ENCODE data around the gene CRYGB.
A peak's percentile ranks its signal among the peaks of the same experiment; 100 is the strongest.

The CRYGB gene, protein sequence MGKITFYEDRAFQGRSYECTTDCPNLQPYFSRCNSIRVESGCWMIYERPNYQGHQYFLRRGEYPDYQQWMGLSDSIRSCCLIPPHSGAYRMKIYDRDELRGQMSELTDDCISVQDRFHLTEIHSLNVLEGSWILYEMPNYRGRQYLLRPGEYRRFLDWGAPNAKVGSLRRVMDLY

DNA sequence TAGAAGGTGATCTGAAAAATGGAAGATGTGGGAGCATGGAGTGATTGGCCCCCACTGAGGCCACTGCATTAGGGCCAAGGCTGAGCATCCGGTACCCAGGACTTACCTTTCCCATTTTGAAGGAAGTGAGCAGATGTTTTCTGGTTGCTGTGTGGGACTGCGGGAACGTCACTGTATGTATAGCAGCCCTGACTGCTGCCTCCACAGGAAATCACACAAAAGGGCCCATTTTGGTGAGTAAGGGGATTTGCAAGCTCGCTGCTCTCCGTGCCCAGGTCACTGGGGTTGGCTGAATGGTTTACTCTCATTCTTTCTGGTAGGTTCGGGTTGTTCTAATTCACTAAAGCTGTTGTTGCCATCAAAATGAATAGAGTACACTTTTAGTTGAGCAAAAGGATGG, at the start of gene CRYGB:
Gene CRYGB, minus strand, starts transcription at position 153 of the 400 bp plus-strand sequence. Its CDS starts 38 bp downstream, at position 115.
- DNase-seq: no peak

DNA sequence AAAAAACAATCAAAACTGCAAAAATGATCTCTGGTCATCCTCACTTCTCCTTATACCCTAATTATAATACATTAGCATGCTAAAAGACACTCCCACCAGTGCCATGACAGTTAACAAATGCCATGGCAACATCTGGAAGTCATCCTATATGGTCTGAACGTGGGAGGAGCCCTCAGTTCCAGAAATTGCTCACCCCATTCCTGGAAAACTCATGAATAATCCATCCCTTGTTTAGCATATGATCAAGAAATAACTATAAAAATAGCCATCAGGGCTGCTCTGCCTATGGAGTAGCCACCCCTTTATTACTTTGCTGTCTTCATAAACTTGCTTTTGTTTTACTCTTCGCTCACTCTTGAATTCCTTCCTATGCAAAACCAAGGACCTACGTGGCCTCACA, 49.6 kb upstream of the CRYGB start:
- no peak for DNase-seq

DNA sequence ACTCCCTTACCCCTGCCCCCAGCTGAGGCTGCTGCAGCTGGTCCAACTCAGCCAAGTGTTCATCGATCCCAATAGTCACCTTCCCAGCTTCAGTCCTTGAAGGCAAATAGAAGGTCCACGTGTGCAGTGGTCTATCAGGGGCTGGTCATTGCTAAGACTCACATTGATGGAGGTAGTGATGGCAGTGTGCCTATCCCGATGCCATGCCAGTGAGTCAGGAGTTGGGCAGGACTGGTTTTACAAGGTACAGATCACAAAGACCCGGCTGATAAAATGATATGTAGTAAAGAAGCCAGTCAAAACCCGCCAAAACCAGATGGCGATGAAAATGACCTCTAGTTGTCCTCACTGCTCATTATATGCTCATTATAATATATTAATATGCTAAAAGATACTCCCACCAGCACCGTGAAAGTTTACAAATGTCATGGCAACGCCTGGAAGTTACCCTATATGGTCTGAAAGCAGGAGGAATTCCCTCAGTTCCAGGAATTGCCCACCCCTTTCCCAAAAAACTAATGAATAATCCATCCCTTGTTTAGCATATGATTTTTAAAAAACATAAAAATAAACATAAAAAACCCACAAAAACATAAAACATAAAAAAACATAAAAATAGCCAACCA, 46.8 kb upstream of the CRYGB start:
- no peak for DNase-seq

DNA sequence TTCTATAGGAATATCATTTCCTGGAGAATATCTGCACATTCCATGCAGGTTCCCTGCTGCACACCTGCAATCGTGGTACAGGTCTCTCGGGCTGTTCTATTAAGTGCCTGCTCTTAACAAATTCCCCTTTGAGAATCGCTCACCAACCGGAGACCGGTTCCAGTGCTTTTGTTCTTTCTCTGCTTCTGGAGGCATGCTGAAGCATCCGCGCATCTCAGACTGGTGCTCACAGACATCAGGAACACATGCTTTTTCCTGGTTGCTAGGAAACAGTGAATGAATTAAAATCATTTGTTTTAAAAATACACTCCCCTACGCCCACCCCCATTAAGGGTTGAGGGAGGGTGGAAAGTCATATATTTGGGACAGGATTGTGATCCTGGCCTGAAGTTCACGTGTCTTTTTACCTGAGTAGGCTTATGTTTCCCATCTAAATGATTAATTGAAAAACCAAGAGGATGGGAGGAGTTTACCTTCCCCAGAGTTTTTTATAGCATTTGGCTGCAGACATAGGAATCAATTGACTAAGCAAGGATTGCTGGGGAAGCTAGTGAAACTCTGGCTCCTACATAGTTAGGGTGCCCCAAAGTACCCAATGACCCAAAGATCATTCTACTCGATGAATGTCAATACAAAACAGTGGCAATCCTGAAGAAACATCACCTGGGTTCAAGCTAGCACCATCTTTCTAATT, 44.0 kb upstream of the CRYGB start, which contains the start of gene C2orf80:
Gene C2orf80, minus strand, starts transcription at position 221 of the 694 bp plus-strand sequence. CDS start 3,044 bp downstream, outside the sequence.
- DNase-seq: no peak

DNA sequence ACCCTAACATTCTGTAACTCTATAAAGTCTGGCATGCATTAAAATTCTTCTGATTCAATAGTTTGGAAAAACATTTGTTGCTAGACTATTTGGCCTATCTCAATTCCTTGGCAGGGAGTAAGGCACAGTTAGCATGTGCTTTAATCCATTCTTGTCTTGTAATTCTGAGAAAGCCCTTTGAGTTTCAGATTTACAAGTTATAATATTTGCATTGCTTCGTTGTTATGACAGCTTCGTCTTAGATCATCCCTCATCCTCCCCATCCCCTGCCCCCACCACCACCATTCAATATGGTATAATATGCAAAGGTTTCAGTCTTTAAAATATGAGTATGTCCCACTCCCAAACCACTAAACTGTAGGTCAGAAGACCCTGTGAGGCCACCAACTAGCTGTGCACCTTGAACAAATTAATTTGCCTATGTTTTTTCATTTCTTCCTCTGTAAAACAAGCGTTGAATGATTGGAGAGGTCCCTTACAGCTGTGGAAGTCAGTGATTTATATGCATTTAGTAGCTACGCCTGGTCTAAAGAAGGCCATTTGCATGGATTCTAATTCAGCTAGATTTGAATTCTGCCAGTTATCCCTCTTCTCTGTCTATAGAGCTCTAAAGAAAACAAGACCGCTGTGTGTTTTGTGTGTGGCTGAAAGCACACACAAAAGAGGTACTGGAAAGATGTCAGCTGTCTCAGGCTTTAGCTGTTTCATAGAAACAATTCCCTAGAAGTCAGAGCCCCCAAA, 43.3 kb upstream of the CRYGB start:
- DNase-seq: peak; percentile 49

DNA sequence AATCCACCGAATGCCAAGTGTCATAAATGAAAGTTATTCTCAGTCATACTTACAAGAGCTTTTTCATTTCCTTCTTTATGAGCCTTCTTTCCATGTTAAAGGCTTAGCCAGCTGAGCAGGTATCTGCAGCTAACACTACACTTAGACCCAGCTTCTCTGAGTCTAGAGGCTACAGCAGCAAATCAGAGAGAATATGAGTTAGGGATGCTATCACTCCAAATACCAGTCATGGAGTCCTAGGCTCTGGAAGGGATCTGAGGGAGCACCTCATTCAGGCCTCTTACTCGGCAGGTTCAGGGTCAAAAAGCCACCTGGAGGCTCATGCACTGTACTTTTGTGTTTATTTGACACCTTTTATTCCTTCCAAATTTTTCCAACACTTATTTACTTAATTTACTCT, 40.9 kb upstream of the CRYGB start:
- no peak for DNase-seq

DNA sequence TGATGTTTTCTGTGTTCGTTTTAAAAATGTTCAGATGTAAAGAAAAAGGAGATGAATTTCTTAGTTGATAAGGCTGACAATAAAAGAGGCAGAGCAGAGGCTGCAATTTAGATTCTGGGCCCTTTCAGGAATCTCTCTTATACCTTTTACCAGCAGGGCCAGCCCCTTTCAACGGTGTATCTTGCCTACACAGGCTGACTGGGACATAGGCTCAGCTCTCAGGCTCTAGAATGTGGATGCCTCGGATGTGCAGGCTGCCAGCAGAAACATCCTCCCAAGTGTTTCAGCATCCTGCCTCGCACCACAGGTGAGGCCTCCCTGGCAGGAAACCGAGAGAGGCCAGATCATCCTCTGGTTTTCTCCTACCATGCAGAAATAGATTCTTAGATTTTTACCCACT, 40.5 kb upstream of the CRYGB start:
- no peak for DNase-seq

DNA sequence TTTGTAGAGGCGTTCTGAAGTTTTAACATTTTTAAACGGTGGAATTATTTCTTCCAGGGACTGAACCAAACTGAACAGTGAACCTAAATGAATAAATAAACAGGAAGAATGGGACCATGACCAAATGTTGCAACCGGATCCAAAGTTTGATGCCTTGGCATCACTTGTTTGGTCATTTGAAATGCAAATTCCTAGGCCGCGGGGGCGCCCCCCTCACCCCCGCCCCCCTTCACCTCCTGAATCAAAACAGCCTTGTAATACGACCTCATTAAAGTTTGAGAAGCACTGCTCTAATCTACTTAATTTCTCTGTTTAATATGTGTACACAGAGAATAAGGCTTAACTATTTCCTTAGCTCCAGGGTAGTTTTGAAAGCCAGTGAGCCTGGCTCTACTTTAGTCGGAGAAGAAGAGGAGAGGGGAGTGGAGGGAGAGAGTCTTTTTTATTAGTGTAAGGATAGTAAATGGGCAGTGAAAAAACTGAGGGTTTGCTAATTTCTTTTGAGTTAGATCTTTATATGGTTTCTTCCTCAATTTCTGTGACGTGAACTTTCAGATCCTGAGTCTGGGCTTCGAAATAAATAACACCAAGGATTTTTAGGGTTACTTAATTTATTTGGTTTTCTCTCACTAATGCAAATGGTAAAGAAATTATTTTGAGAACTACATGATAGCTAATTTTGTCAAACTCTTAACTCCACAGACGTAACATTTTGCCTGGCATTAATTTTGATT, 38.2 kb upstream of the CRYGB start:
- DNase-seq: peak; percentile 35

DNA sequence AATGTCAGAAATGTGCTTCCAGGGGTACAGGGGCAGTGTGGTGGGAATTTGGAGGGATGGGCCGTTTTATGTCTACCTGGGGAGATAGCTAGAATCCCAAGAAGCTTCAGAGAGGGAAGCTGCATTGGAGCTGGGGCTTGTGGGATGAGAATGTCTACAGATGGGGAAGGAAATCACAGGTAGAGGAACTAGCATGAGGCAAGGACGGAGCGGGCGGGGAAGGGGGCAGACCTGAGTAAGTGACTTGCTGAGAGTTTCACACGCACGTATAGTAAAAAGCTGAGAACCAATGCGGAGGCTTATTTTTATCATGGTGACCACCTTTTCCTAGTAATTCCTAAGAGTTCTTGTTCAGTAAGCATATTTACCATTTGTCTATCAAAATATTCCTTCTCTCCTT, 37.6 kb upstream of the CRYGB start:
- DNase-seq: no peak

DNA sequence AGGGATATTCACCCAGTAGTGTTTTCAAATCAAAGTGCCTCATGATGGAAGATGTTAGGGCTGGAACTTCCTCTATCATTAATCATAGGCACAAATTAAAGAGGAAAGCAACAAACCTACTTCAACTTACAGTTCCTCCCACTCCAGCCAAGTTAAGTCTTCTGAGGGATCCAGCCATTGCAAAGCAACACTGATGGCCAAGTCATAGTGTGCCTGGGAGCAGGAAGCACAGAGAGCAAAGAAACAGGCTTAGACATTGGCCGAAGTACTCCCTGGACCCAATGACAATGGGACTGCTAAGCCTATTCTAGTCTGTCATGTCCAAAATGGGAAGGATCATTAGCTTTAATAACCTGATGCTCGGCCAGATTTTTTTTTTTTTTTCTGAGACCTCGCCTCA, 36.9 kb upstream of the CRYGB start:
- no peak for DNase-seq

DNA sequence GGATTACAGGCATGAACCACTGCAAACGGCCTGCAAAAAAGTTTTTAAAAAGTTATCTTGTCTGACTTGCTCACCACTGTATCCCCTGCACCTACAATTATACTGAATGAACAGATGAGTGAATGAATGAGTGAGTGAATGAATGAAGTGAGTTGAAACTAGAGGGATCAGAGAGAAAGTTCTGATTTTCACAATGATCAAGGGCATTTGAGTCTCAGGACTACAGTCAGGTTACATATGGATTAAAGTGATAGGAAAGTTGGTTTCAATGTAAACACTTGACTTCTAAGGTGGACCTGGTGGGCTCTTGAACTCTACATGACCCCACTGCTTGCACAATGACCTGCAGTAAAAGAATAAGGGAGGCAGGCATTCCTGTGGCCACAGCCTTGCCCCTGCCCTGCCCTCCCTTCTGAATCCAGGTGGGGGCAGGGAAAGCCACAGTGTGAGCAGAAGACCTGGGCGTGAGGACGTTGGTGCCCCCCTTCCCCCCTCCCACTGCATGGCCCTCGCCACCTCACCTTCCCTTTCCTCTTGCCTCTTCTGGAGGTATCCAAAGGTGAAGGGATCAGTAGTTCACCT, 33.2 kb upstream of the CRYGB start:
- DNase-seq: no peak

DNA sequence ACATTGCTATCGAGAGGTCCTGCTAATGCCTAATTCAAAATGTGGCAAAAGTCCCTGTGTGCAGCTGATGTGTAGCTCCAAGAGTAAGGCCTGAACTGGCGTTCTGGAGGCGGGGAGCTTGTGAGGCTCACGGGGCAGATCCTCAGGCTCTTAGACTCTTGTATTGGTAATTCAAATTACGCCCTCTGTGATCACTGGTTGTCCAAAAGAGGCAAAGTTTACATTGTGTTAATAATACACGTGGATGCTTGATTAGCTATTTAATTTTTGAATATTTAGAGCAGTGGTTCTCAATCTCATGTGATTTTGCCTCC, 29.8 kb upstream of the CRYGB start:
- DNase-seq: no peak

DNA sequence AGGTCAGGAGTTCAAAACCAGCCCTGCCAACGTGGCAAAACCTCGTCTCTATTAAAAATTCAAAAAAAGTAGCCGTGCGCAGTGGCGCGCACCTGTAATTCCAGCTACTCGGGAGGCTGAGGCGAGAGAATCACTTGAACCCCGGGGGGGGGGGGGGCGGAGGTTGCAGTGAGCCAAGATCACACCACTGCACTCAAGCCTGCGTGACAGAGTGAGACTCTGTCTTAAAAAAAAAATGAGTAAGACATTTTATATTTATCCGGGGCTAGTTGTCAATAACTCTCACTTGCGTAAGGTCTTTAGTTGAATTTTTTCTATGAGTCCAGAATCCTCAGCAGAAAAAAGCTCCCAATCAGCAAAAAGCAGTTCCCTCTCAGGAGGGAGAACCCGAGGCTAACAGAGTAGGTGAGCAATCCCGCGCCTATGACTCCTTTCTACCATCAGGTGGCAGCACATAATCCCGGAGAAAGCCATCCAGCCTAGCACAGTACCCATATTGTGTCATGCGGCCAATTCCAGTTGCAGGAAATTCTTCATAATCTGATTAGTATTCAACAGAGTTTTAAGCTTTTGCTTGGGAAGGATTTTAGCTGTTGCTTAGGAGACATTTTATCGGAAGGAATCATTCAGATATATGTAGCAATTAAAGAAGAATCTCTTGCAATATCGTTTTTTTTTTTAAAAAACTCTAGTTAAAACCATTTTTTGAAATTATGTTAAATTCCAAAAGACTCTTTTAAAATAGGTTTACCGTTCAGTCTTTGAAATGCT, 29.3 kb upstream of the CRYGB start:
- DNase-seq: peak; percentile 77

DNA sequence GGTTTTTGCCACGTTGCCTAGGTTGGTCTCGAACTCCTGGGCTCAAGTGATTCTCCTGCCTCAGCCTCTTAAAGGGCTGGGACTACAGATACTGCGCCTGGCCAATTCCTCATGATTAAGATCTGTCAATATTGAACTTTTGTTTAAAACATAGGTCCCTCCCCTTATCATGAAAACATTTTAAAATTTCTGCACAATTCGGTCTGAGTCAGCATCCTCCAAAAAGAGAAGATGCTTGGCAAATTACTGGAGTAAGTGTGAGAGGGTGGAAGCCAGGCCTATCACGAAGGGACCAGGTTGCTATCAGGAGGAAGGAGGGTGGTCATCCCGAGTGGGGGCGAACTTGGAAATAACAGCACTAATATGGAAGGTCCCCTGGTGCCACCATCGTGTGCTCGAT, 28.2 kb upstream of the CRYGB start:
- DNase-seq: no peak

DNA sequence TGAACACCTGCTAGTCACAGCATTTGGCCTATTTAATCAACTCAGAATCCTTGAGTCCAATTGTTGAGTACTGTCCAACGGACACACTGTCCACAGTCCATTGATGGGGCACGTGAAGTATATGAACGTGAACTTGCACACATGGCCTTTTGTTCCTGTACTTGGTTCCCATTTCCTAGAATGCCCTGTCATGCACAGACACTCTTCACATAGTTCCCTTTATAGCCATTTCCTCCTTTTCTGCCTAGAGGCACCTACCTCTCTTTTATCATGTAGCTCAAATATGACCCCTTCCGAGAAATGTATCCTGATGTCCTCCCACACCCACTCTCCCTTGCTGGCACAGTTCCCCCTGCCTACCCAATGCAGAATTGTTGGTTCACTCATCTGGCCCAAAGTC, 26.2 kb upstream of the CRYGB start:
- DNase-seq: no peak

DNA sequence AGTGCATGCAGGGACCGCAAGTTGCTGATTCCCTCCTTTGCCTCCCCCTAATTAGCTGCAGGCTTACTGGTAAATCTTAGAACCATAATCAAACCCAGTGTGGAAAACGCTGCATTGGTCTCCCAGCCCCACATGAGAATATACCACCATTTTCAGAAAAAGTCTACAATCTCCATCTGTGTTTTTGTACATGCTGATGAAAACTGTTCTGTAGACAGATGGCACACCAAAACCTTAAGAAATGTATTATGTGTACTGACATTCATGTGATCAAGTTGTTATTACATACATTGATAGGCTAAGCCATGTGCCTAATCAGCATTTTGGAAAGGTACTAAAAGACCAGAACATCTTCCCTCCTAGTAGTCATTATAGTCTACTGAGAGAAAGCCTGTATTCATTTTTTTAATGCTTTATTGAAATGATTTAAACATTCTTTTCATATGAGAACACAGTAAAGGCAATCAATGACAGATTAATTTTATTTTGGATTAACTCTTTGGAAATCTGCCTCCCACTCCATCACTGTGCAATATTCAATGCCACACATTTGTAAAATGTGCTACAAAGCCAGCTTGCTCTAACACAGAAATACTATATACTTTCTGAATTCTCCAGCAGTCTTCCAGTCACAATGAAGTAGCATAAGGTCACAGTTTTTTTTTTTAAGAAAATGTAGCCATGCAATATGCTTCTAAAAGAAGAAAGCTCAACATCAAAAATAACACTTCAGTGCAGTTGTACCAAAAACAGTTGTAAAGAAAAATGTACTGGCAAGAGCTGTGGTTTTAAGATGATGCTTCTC, 19.2 kb upstream of the CRYGB start:
- DNase-seq: no peak

DNA sequence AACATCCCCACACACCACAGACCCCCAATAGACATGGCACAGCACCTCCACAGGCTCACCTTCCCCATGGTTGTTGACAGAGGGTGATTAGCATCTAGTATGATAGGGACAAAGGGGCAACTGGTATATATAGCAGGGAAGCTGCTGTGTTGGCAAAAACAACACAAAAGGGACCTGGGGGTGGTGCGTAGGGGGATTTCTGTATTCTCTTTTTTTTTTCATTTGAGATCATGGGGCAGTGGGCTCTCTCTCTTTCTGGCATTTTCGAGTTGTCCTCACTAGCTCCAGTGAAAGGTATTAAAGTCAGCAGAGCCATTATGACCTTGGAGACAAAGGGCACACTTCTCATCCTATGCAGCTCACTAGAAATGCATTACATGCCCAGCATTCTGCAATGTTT, 17.5 kb upstream of the CRYGB start, which contains the start of gene CRYGA:
Gene CRYGA, minus strand, starts transcription at position 101 of the 400 bp plus-strand sequence. Its CDS starts 33 bp downstream, at position 68.
- no peak for DNase-seq

DNA sequence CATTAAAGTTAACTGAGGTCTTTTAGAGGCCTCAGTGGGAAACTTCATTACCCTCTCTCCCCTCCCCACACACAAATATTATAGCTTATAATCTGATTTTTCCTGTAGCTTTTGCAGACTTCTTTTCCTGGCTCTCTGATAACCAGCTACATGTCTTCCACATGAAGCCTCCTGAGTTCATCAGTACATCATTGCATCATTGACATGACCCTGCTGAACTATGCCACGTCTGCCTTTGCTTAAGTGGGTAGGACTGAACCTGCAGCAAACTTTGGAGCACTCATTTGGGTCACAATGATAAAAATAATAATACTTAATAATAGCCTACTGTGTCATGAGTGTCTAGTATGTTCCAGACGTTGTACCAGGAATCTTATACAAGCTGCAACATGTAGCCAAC, 10.5 kb upstream of the CRYGB start:
- DNase-seq: no peak

DNA sequence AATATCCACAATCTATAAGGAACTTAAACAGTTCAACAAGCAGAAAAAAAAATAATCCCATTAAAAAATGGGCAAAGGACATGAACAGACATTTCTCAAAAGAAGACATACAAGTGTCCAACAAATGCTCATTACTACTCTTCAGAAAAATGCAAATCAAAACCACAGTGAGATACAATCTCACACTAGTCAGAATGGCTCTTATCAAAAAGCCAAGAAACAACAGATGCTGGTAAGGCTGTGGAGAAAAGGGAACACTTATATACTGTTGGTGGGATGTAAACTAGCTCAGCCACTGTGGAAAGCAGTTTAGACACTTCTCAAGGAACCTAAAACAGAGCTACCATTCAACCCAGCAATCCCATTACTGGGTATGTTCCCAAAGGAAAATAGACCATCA, 7.2 kb upstream of the CRYGB start:
- DNase-seq: no peak

DNA sequence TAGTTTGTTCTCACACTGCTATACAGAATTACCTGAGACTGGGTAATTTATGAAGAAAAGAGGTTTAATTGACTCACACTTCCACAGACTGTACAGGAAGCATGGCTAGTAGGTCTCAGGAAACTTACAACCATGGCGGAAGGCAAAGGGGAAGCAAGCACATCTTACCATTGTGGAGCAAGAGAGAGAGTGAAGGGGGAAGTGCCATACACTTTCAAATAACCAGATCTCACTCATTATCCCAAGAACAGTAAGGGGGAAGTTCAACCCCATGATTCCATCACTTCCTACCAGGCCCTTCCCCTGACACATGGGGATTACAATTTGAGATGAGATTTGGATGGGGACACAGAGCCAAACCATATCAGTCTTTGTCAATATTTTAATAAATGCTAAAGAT, 5.0 kb upstream of the CRYGB start:
- DNase-seq: no peak

DNA sequence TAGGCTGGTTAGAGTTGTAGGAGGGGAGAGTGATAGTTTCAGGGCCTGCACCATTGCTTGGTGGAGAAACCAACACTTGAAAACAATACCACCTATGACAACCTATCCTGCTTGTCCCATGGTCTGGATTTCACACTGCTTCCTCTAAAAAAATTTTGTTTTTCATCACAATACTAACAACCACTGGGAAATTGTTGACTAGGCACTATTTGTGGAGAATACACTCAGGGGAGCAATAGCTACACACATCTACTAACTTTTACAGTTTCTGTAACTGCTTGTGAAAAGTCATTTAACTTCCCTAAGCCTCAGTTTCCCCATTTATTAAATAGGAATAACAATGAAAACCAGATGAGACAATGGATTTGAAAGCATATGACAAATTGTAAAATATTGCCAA, 4.1 kb upstream of the CRYGB start:
- no peak for DNase-seq
